ENCODE results near the gene ISY1. TPM values are rescaled to one million over a fixed set of nuclear protein-coding genes. Genes with fewer than 3 reads are reported as not detected.
A peak's percentile ranks its signal among the peaks of the same experiment; 100 is the strongest.
"Not testable (repeated sequence)": the region's sequence is repeated elsewhere in the genome, so short reads cannot be mapped to it uniquely, and the experiment has no call there.

The ISY1 gene
- total RNA-seq, 1 donor from 2014 or later = 25.9 TPM

DNA sequence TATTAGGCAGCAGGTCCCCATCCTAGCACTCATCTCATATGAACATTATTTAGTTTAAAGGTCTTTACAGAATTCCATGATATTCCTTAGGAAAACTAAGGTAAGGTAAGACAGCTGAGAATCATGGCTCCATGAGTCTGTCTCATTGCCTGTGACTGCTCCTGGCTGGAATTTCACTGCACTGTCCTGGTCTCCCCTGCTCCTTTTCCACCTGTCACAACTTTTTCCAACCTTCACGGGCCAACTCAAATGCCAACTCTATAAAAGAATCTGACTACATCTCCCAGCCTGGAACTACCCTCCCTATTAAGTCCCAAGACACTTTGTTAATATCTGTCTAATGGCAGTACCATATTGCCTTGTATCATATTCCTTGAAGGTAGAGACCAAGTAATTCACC lies 15.2 kb upstream of the ISY1 start:
- intact Hi-C loops (cut with micrococcal nuclease) = no loop called here
- peak; percentile 35 for ATAC-seq

GRCh38 chr3:129173725-129174124 lies 12.9 kb upstream of the ISY1 start:
- no peak for ATAC-seq
- DNase-seq = no peak
- intact Hi-C loops (cut with micrococcal nuclease) = no loop called here

More for the DNA sequence above, 15.2 kb upstream of the ISY1 start:
- no peak for DNase-seq

- DNase-seq (no peak), ATAC-seq (peak; percentile 47)
- intact Hi-C loops (cut with micrococcal nuclease) = no loop called here
Measured at GRCh38 chr3:129173206-129173605, 12.3 kb upstream of the ISY1 start.

- intact Hi-C loops (cut with micrococcal nuclease) = no loop called here
- DNase-seq (no peak), ATAC-seq (no peak)
Measured at GRCh38 chr3:129166579-129167332, 5.9 kb upstream of the ISY1 start.

- intact Hi-C loops (cut with micrococcal nuclease); DNase-seq; ATAC-seq: not testable (repeated sequence)
Measured at GRCh38 chr3:129165594-129165993, 4.7 kb upstream of the ISY1 start.

DNA sequence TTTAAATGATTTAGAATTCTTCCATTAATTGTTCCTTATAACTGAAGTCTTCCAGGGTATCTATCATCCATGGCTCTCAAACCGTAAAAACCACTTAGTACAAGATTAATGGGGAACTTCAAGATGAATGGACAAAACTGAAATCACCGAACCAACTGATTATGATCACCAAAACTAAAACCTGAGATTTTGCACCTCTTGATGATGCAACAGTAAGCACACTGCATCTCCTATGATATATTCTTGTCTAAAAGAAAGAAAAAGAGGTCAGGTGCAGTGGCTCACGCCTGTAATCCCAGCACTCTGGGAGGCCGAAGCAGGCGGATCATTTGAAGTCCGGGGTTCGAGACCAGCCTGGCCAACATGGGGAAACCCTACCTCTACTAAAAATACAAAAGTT lies 3.6 kb upstream of the ISY1 start:
- DNase-seq (no peak), ATAC-seq (no peak)

DNA sequence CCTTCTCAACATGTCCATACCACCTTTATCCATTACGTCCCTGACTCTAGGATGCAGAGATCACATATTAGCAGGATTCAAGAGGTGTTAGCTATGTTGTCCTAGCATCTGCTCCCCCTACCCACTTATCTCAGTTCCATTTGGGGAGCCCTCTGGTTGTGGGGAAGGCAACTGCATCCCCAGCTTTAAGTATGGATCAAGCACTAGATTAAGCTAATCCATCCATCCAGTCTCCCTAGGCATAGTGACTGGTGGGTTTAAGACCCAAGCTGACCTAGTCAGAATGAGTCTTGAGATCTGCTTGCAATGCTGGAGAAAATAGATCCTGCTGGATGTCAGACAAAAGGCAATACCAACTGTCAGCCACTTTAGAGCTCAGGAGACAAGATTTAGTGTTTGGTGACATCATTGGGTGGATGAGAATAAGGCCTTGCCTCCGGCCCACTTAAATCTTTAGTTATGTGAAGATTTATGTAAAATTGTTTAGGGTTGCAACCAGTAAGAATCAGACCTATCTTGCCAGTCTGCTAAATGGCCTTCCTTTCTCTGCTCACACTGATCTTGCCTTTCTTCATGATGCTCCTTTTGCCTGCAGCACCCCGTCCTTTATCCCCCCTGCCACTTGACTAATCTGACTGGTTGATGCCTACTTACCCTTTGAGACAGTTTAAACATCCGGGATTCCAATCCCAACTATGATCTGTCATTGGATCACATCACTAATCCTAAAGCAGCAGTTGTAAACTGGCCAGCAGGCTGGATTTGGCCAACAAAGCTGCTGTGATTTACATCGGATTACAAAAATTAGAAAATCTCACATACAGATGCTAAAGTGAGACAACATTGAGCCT lies 2.1 kb upstream of the ISY1 start:
- ATAC-seq = no peak
- intact Hi-C loops (cut with micrococcal nuclease) = no loop called here
- DNase-seq = no peak

More for the DNA sequence above, 3.6 kb upstream of the ISY1 start:
- intact Hi-C loops (cut with micrococcal nuclease) = no loop called here

DNA sequence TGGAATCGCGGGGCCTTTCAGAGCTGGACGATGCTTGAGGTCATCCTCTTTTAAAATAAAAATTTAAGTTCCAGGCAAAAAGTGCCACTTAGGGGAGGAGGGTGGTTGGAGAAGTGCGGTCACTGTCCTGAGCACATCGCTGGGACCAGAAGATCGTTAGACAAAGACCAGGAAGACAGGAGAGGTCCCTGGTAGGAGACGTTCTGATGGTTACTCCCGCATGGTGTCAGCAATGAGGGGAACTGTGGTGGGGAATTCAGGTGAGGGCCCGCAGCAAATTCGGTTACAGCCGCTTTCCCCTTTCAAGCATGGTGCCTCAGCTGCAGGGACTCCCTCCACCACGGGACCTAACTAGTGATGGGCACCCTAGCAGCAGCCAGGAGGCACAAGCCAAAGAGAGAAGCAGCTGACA lies 1.0 kb upstream of the ISY1 start:
- no peak for DNase-seq
- intact Hi-C loops (cut with micrococcal nuclease) = no loop called here
- ATAC-seq = peak; percentile 10

- ATAC-seq = no peak
- intact Hi-C loops (cut with micrococcal nuclease) = no loop called here
- DNase-seq = no peak
Measured at GRCh38 chr3:129144786-129145185, 16.1 kb downstream of the ISY1 start.

- DNase-seq; intact Hi-C loops (cut with micrococcal nuclease): not testable (repeated sequence)
Measured at GRCh38 chr3:129141011-129141410, 19.9 kb downstream of the ISY1 start.

DNA sequence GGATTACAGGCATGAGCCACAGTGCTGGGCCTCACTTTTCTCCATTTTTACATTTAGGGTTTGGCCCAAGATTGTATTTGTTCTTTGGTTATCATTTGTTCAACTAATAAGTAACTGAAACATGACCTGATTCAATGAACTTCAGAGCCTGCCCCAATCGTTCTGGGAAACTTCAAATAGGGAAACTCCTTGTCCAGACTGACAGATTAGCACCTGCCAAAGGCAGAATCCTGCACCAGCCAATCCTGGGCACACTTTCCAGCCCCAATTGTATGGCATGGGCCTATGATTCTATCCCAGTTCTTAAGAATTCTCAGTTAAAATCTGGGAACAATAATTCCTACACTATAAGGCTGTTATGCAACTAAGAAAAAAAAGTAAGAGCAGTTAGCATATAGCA lies 21.0 kb downstream of the ISY1 start:
- ATAC-seq (no peak), DNase-seq (no peak)
- intact Hi-C loops (cut with micrococcal nuclease) = no loop called here

More at GRCh38 chr3:129141011-129141410, 19.9 kb downstream of the ISY1 start:
- not testable (repeated sequence) for ATAC-seq

- intact Hi-C loops (cut with micrococcal nuclease) = not testable (repeated sequence)
Measured at GRCh38 chr3:129136275-129136674, 24.6 kb downstream of the ISY1 start.

GRCh38 chr3:129132097-129132866 lies 28.6 kb downstream of the ISY1 start:
- no peak for DNase-seq

More at GRCh38 chr3:129136275-129136674, 24.6 kb downstream of the ISY1 start:
- not testable (repeated sequence) for ATAC-seq, DNase-seq

DNA sequence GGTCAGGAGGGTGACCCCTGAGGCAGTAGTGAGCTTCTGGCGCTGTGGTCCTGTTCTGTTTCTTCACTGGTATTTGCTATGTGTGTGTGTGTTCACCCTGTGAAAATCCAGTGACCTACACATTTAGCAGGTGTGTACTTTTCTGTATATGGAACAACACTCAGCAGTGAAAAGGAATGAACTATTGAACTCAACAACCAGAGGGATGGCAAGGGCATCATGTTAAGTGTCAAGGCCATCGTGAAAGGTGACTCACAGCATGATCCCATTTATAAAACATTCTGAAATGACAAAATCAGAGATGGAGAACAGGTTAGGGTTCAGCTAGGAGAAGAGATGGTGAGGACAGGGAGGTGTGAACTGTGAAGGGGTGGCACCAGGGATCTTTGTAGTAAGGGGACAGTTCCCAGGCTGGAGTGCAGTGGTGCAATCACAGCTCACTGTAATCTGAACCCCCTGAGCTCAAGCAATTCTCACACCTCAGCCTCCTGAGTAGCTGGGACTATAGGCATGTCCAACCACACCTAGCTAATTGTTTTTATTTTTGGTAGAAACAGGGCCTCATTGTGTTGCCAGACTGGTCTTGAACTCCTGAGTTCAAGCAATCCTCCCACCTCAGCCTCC lies 29.3 kb downstream of the ISY1 start:
- no peak for DNase-seq
- no peak for ATAC-seq
- intact Hi-C loops (cut with micrococcal nuclease) = no loop called here

More at GRCh38 chr3:129132097-129132866, 28.6 kb downstream of the ISY1 start:
- peak; percentile 49 for ATAC-seq
- intact Hi-C loops (cut with micrococcal nuclease) = no loop called here

GRCh38 chr3:129130291-129130813 lies 30.5 kb downstream of the ISY1 start:
- DNase-seq = no peak
- ATAC-seq = no peak
- intact Hi-C loops (cut with micrococcal nuclease) = no loop called here

DNA sequence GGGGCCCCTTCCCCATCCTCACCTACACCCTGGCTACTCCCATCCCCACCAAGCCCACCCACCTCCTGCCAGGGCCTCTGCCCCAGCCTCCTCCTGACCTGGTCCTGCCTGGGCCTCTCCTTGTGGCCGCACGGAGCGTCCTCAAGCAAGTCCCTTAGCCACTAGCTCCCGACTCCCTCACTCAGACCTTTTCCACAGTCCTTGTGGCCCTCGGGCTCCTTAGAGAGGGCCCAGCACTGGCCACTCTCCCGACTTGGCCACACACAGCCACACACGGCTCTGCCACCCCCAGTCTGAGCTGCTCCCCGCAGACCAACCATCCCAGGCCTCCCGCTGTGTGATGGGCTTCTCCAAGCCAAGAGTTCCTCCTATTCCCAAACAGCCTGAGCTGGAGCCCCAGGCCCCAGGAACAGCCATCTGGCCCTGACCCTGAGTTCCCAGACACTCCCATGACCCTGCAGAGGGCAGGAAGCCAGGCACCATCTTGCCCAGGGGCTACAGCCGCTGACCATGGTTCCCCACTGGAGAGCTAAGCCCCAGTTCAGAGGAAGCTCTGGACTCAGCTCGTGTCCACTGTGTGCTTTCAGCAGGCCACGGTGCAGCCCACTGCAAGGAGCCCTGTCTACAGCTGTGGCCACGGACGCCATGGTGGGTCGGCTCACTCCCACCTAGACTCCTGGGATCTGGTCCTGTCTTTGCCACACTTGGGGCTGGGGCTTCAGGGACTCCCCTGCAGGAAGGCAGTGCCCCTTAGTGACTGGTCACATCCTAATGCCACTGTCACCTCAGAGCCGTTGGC lies 32.3 kb downstream of the ISY1 start:
- ATAC-seq (no peak), DNase-seq (no peak)
- intact Hi-C loops (cut with micrococcal nuclease) = no loop called here

DNA sequence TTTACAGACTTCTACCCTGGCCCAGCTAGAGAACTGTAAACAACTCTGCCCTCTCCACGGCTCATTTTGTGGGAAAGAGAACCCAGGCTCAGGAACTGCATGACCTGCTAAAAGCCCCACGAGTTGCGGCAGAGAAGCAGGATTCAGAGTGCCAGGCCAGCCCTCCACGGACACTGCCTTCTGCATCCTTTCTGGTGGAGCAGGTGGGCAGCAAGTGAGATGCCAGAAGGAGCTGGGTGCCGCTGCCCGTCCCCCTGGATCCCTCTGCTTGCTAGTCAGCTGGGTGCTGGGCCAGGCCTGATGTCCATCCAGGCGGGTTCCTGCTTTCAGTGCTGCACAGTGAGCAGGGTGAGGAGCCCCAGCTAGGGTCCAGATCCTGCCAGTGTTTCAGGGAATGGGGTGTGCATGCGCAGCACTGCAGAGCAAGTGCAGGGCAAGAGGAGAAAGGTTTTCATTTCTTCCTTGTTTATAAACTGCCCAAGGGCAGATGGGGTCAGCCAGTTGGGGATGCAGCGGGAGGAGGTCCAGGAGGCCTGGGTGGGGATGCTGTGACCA lies 34.1 kb downstream of the ISY1 start:
- intact Hi-C loops (cut with micrococcal nuclease) = no loop called here
- ATAC-seq = no peak
- DNase-seq = no peak
